ENCODE data around the gene HIF1A.

GRCh38 chr14:61774861-61775260 lies 79.5 kb downstream of the HIF1A start:
- no peak for TF ChIP-seq CTCF (IDR thresholded peaks at IDR 0.05; ENCODE audit: insufficient read depth, low read length, poor library complexity, severe bottlenecking)
- no peak for TF ChIP-seq EZH2phosphoT487 (conservative IDR thresholded peaks at IDR 0.05; ENCODE audit: low read length)
